ENCODE results near the gene ADIPOR2.

Gene ADIPOR2

DNA sequence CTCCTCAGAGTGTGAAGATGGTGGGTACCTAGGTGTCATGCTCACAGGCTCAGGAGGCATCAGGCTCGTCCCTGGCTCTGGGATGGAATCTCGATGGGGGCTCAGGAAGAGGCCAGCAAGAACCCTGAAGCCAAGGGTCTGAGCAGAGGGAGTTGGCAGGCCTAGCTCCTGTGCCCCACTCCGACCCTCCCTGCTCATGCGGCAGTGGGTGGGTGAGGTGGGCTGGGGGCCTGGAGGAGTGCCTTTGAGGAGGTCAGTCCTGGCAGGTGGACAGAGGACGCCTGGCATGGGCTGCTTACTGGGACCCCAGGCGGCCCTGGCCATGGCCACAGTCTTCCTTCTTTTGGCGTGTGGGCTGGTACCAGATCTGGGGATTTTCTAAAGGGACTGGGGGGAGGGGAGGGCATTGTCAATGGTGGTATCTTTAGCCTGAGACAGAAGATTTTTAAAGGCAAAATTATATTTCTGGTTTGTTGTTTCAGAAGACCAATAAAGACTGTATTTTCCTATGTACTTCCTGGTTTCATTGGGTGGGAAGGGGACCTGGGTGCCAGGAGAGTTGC, 145.5 kb downstream of the ADIPOR2 start:
- TF ChIP-seq NFIC (IDR thresholded peaks at IDR 0.05) (no peak), EP300 (IDR thresholded peaks at IDR 0.05; ENCODE audit: borderline replicate concordance) (no peak), EGR1 (IDR thresholded peaks at IDR 0.05) (no peak), CREB1 (IDR thresholded peaks at IDR 0.05; ENCODE audit: low read depth) (no peak), TEAD4 (IDR thresholded peaks at IDR 0.05) (no peak), TAF1 (IDR thresholded peaks at IDR 0.05; ENCODE audit: low read depth) (no peak), FOXM1 (IDR thresholded peaks at IDR 0.05; ENCODE audit: borderline replicate concordance, low read depth) (no peak), CEBPB (IDR thresholded peaks at IDR 0.05) (no peak), RAD21 (IDR thresholded peaks at IDR 0.05; ENCODE audit: low read depth) (no peak), TCF12 (IDR thresholded peaks at IDR 0.05; ENCODE audit: low read depth) (no peak), YY1 (IDR thresholded peaks at IDR 0.05; ENCODE audit: low read depth) (no peak), ZBTB7A (IDR thresholded peaks at IDR 0.05; ENCODE audit: low read depth) (no peak)
- TF ChIP-seq, protein P1, sequence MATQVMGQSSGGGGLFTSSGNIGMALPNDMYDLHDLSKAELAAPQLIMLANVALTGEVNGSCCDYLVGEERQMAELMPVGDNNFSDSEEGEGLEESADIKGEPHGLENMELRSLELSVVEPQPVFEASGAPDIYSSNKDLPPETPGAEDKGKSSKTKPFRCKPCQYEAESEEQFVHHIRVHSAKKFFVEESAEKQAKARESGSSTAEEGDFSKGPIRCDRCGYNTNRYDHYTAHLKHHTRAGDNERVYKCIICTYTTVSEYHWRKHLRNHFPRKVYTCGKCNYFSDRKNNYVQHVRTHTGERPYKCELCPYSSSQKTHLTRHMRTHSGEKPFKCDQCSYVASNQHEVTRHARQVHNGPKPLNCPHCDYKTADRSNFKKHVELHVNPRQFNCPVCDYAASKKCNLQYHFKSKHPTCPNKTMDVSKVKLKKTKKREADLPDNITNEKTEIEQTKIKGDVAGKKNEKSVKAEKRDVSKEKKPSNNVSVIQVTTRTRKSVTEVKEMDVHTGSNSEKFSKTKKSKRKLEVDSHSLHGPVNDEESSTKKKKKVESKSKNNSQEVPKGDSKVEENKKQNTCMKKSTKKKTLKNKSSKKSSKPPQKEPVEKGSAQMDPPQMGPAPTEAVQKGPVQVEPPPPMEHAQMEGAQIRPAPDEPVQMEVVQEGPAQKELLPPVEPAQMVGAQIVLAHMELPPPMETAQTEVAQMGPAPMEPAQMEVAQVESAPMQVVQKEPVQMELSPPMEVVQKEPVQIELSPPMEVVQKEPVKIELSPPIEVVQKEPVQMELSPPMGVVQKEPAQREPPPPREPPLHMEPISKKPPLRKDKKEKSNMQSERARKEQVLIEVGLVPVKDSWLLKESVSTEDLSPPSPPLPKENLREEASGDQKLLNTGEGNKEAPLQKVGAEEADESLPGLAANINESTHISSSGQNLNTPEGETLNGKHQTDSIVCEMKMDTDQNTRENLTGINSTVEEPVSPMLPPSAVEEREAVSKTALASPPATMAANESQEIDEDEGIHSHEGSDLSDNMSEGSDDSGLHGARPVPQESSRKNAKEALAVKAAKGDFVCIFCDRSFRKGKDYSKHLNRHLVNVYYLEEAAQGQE (IDR thresholded peaks at IDR 0.05; ENCODE audit: low read depth), result no peak
- TF ChIP-seq, protein P2, sequence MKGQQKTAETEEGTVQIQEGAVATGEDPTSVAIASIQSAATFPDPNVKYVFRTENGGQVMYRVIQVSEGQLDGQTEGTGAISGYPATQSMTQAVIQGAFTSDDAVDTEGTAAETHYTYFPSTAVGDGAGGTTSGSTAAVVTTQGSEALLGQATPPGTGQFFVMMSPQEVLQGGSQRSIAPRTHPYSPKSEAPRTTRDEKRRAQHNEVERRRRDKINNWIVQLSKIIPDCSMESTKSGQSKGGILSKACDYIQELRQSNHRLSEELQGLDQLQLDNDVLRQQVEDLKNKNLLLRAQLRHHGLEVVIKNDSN (IDR thresholded peaks at IDR 0.05), result no peak
- TF ChIP-seq, protein P3, sequence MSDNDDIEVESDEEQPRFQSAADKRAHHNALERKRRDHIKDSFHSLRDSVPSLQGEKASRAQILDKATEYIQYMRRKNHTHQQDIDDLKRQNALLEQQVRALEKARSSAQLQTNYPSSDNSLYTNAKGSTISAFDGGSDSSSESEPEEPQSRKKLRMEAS (IDR thresholded peaks at IDR 0.05), result no peak

DNA sequence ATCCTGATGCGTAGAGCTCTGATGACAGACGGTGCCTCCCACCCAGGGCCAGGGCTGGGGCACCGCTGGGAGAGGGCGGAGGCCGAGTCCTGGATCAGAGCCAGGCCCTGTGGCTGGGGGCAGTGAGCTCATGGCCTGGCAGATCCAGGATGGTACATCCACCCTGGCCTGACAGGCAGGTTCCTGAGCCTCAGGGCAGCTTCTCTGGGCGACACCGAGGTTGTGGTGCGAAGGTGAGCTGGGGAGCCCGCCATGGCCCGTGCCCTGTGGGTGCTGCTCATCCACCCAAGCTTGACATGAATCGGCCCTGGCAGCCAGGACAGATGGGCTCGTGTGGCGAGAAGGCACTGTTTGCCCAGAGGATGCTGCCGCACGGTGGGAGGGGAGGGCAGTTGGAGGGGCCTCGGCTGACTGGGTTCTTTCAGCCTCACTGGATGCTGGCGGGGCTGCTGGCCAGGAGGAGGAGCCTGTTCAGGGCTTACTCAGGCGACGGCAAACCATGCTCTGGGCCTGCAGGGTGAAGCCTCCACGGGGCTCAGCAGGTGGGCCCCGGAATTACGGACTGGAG, 146.1 kb downstream of the ADIPOR2 start:
- TF ChIP-seq CREB1 (IDR thresholded peaks at IDR 0.05; ENCODE audit: low read depth) (no peak), NFIC (IDR thresholded peaks at IDR 0.05) (peak; percentile 60)

DNA sequence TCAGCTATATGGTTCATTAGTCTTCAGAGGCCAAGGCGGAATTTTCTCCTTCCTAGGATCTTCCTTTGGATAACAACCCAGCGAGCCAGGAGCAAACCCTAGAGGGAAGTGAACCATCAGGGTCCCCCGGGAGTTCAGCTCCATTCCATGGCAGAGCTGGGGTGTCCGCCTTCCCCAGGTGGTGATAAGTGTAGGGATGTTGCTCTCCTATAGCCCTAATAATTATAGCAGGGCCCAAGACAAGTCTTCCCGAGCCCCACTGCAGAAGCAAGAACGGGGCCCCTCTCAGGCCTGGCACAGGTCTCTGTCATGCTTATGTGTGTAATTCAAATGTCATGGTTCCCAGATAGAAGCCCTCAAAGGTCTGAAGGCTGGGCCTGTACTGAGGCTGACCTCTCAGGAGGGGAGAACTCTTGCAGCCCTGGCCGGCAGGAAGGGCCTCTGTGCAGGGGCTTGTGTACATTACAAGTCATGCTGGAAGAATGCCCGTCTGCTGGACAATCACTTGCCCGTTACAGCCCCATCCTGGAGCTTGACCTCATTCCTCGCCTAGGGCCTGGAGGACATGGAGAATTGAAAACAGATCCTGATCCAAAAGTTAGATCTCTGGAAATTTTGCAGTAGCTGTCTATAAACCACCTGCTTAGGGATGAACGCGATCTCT, 146.8 kb downstream of the ADIPOR2 start:
- TF ChIP-seq TAF1 (IDR thresholded peaks at IDR 0.05; ENCODE audit: low read depth) (no peak), NFIC (IDR thresholded peaks at IDR 0.05) (no peak), EP300 (IDR thresholded peaks at IDR 0.05; ENCODE audit: borderline replicate concordance) (no peak), FOXM1 (IDR thresholded peaks at IDR 0.05; ENCODE audit: borderline replicate concordance, low read depth) (no peak), ZBTB7A (IDR thresholded peaks at IDR 0.05; ENCODE audit: low read depth) (no peak), TCF12 (IDR thresholded peaks at IDR 0.05; ENCODE audit: low read depth) (no peak), CREB1 (IDR thresholded peaks at IDR 0.05; ENCODE audit: low read depth) (no peak), RAD21 (IDR thresholded peaks at IDR 0.05; ENCODE audit: low read depth) (no peak), TEAD4 (IDR thresholded peaks at IDR 0.05) (no peak), YY1 (IDR thresholded peaks at IDR 0.05; ENCODE audit: low read depth) (no peak), CEBPB (IDR thresholded peaks at IDR 0.05) (no peak), EGR1 (IDR thresholded peaks at IDR 0.05) (no peak)
- TF ChIP-seq, protein P3 (IDR thresholded peaks at IDR 0.05), result no peak
- TF ChIP-seq, protein P2 (IDR thresholded peaks at IDR 0.05), result no peak
- TF ChIP-seq, protein P1 (IDR thresholded peaks at IDR 0.05; ENCODE audit: low read depth), result no peak
